ENCODE results near the gene RHOXF1.
"Not testable (repeated sequence)": the region's sequence is repeated elsewhere in the genome, so short reads cannot be mapped to it uniquely, and the experiment has no call there.

DNA sequence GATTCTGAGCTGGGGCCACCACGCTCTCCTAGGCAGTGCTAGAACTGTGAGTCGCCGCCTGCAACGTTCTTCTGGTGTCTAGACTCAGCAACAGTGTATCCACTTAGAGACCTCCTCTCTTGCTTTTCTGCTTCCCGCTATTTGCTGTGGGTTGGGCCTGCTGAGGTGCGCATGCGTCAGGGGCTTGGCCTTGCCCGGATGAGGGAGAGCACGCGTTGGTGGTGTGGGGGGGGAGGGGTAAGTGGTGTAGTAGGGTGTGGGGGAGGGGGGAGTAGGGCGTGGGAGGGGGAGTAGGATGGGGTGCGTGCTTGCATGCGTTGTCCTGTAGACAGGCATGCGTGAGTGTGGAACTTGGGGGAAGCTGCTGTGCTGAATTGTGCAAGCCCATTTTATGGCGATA is 38.1 kb downstream of the RHOXF1 start, which contains the start of gene RHOXF2B:
- not testable (repeated sequence) for TF ChIP-seq POLR2A (IDR thresholded peaks at IDR 0.05)
- TF ChIP-seq, protein P1, sequence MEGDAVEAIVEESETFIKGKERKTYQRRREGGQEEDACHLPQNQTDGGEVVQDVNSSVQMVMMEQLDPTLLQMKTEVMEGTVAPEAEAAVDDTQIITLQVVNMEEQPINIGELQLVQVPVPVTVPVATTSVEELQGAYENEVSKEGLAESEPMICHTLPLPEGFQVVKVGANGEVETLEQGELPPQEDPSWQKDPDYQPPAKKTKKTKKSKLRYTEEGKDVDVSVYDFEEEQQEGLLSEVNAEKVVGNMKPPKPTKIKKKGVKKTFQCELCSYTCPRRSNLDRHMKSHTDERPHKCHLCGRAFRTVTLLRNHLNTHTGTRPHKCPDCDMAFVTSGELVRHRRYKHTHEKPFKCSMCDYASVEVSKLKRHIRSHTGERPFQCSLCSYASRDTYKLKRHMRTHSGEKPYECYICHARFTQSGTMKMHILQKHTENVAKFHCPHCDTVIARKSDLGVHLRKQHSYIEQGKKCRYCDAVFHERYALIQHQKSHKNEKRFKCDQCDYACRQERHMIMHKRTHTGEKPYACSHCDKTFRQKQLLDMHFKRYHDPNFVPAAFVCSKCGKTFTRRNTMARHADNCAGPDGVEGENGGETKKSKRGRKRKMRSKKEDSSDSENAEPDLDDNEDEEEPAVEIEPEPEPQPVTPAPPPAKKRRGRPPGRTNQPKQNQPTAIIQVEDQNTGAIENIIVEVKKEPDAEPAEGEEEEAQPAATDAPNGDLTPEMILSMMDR (IDR thresholded peaks at IDR 0.05) = not testable (repeated sequence)
